Measurements from ENCODE around the gene TCHHL1. TPM values are rescaled to one million over a fixed set of nuclear protein-coding genes. Genes with fewer than 3 reads are reported as not detected.
"Not testable (repeated sequence)": the region's sequence is repeated elsewhere in the genome, so short reads cannot be mapped to it uniquely, and the experiment has no call there.

The TCHHL1 gene
- total and polyA plus RNA-seq, 5 experiments from 2014 or later: not detected

- Mint-ChIP-seq H3K27me3 (peaks cover 0 to 25% (median 17%) of the 10 kb centered on the region in 5 donors), H3K4me1 (peaks cover 0 to 11% (median 3%) of the 10 kb centered on the region in 4 donors), H3K36me3 (peaks cover 0 to 3% (median 0%) of the 10 kb centered on the region in 3 donors), H3K4me3 (no peak overlapping the region), H3K9me3 (no peaks in the 10 kb centered on the region), H3K27ac (no peak overlapping the region)
- ATAC-seq (peak; percentile 65 to 73), DNase-seq (no peak)
- POLR2A ChIA-PET: no interaction called here
Observed at GRCh38 chr1:152110365-152110859, 21.5 kb upstream of the TCHHL1 start.

- no peak for ATAC-seq
- Mint-ChIP-seq H3K27me3 (peaks cover 0 to 26% (median 18%) of the 10 kb centered on the region in 5 donors), H3K4me3 (no peak overlapping the region), H3K36me3 (peaks cover 0 to 3% (median 0%) of the 10 kb centered on the region in 3 donors), H3K9me3 (no peaks in the 10 kb centered on the region), H3K4me1 (peaks cover 0 to 11% (median 3%) of the 10 kb centered on the region in 4 donors), H3K27ac (no peak overlapping the region)
- POLR2A ChIA-PET: no interaction called here
- DNase-seq: no peak
Observed at GRCh38 chr1:152109998-152110294, 21.1 kb upstream of the TCHHL1 start.

- POLR2A ChIA-PET: no interaction called here
- peaks cover 0 to 3% (median 0%) of the 10 kb centered on the region in 3 donors for H3K36me3 Mint-ChIP-seq
Observed at GRCh38 chr1:152109231-152109997, 20.6 kb upstream of the TCHHL1 start.

GRCh38 chr1:152108882-152109222 is 20.0 kb upstream of the TCHHL1 start:
- Mint-ChIP-seq H3K9me3 (no peaks in the 10 kb centered on the region), H3K4me3 (no peak overlapping the region), H3K36me3 (peaks cover 0 to 3% (median 0%) of the 10 kb centered on the region in 3 donors), H3K4me1 (peaks cover 0 to 11% (median 3%) of the 10 kb centered on the region in 4 donors), H3K27ac (no peak overlapping the region), H3K27me3 (peaks cover 3 to 22% (median 17%) of the 10 kb centered on the region in 5 donors)
- POLR2A ChIA-PET: no interaction called here
- DNase-seq (no peak), ATAC-seq (no peak)

More at GRCh38 chr1:152109231-152109997, 20.6 kb upstream of the TCHHL1 start:
- H3K4me1 Mint-ChIP-seq: peaks cover 0 to 11% (median 3%) of the 10 kb centered on the region in 4 donors
- ATAC-seq: no peak
- H3K4me3 Mint-ChIP-seq: no peak overlapping the region
- no peaks in the 10 kb centered on the region for H3K9me3 Mint-ChIP-seq
- DNase-seq: no peak
- H3K27me3 Mint-ChIP-seq: peaks cover 0 to 22% (median 17%) of the 10 kb centered on the region in 5 donors
- no peak overlapping the region for H3K27ac Mint-ChIP-seq

- DNase-seq (no peak), ATAC-seq (no peak)
- POLR2A ChIA-PET: no interaction called here
- H3K27me3 Mint-ChIP-seq: peaks cover 9 to 28% (median 18%) of the 10 kb centered on the region in 5 donors
- peak overlapping the region in 3 of 10 donors; percentile 42 to 67 (median 48) for H3K4me3 Mint-ChIP-seq
- peaks cover 0 to 11% (median 3%) of the 10 kb centered on the region in 4 donors for H3K4me1 Mint-ChIP-seq
- H3K27ac Mint-ChIP-seq: no peak overlapping the region
- H3K36me3 Mint-ChIP-seq: peaks cover 0 to 3% (median 0%) of the 10 kb centered on the region in 3 donors
- H3K9me3 Mint-ChIP-seq: no peaks in the 10 kb centered on the region
Observed at GRCh38 chr1:152107984-152108881, 19.4 kb upstream of the TCHHL1 start.

GRCh38 chr1:152107031-152107983 is 18.4 kb upstream of the TCHHL1 start:
- no peak for ATAC-seq
- H3K4me3 Mint-ChIP-seq: peak overlapping the region in 3 of 10 donors; percentile 29 to 42 (median 40)

GRCh38 chr1:152104854-152105253 is 16.0 kb upstream of the TCHHL1 start:
- H3K4me1 Mint-ChIP-seq: peaks cover 0 to 9% (median 3%) of the 10 kb centered on the region in 4 donors
- H3K36me3 Mint-ChIP-seq: peaks cover 0 to 3% (median 0%) of the 10 kb centered on the region in 3 donors
- peaks cover 29 to 49% (median 42%) of the 10 kb centered on the region in 5 donors for H3K27me3 Mint-ChIP-seq
- no peak overlapping the region for H3K4me3 Mint-ChIP-seq
- POLR2A ChIA-PET: no interaction called here
- ATAC-seq: no peak
- DNase-seq: no peak
- no peak overlapping the region for H3K27ac Mint-ChIP-seq
- no peaks in the 10 kb centered on the region for H3K9me3 Mint-ChIP-seq

More at GRCh38 chr1:152107031-152107983, 18.4 kb upstream of the TCHHL1 start:
- Mint-ChIP-seq H3K27me3 (peaks cover 14 to 32% (median 19%) of the 10 kb centered on the region in 5 donors), H3K36me3 (peaks cover 0 to 3% (median 0%) of the 10 kb centered on the region in 3 donors), H3K9me3 (no peaks in the 10 kb centered on the region), H3K27ac (no peak overlapping the region), H3K4me1 (peaks cover 0 to 9% (median 3%) of the 10 kb centered on the region in 4 donors)
- no peak for DNase-seq
- POLR2A ChIA-PET: no interaction called here

GRCh38 chr1:152096931-152097330 is 8.1 kb upstream of the TCHHL1 start:
- Mint-ChIP-seq H3K27ac (no peak overlapping the region), H3K4me3 (no peak overlapping the region), H3K27me3 (peaks cover 22 to 58% (median 36%) of the 10 kb centered on the region in 5 donors), H3K4me1 (no peaks in the 10 kb centered on the region), H3K36me3 (peaks cover 0 to 31% (median 0%) of the 10 kb centered on the region in 3 donors), H3K9me3 (peaks cover 7 to 32% (median 13%) of the 10 kb centered on the region in 9 donors)
- ATAC-seq (no peak), DNase-seq (no peak)
- POLR2A ChIA-PET: no interaction called here

- no peak for DNase-seq
- POLR2A ChIA-PET: no interaction called here
- H3K9me3 Mint-ChIP-seq: peaks cover 0 to 10% (median 5%) of the 10 kb centered on the region in 9 donors
- no peak overlapping the region for H3K27ac Mint-ChIP-seq
- H3K27me3 Mint-ChIP-seq: peaks cover 12 to 28% (median 18%) of the 10 kb centered on the region in 5 donors
- peaks cover 0 to 6% (median 0%) of the 10 kb centered on the region in 3 donors for H3K36me3 Mint-ChIP-seq
- no peak overlapping the region for H3K4me3 Mint-ChIP-seq
- ATAC-seq: no peak
- H3K4me1 Mint-ChIP-seq: no peaks in the 10 kb centered on the region
Observed at GRCh38 chr1:152086760-152087159, 2.1 kb downstream of the TCHHL1 start.

GRCh38 chr1:152084853-152085252 is 4.0 kb downstream of the TCHHL1 start:
- peaks cover 6 to 16% (median 10%) of the 10 kb centered on the region in 5 donors for H3K27me3 Mint-ChIP-seq
- DNase-seq (no peak), ATAC-seq (no peak)
- no peaks in the 10 kb centered on the region for H3K9me3 Mint-ChIP-seq
- H3K4me3 Mint-ChIP-seq: no peak overlapping the region
- POLR2A ChIA-PET: no interaction called here
- H3K36me3 Mint-ChIP-seq: no peaks in the 10 kb centered on the region
- H3K4me1 Mint-ChIP-seq: no peaks in the 10 kb centered on the region
- no peak overlapping the region for H3K27ac Mint-ChIP-seq

- H3K36me3 Mint-ChIP-seq, POLR2A ChIA-PET, ATAC-seq, H3K4me1 Mint-ChIP-seq, H3K9me3 Mint-ChIP-seq, H3K4me3 Mint-ChIP-seq, DNase-seq, H3K27ac Mint-ChIP-seq: not testable (repeated sequence)
- H3K27me3 Mint-ChIP-seq: peaks cover 4 to 20% (median 16%) of the 10 kb centered on the region in 5 donors
Observed at GRCh38 chr1:152081026-152081425, 7.8 kb downstream of the TCHHL1 start.

GRCh38 chr1:152080494-152080893 is 8.4 kb downstream of the TCHHL1 start:
- POLR2A ChIA-PET, H3K4me1 Mint-ChIP-seq, DNase-seq, H3K4me3 Mint-ChIP-seq, H3K9me3 Mint-ChIP-seq, H3K27ac Mint-ChIP-seq, ATAC-seq, H3K36me3 Mint-ChIP-seq: not testable (repeated sequence)
- peaks cover 5 to 20% (median 19%) of the 10 kb centered on the region in 5 donors for H3K27me3 Mint-ChIP-seq
